WTC11 (cell line): ENCODE data around the gene TSPAN9. TPM values are rescaled to one million over a fixed set of nuclear protein-coding genes. Genes with fewer than 3 reads are reported as not detected.

Source experiments
- ATAC-seq: fragments of 200-7000 bp; cut with Tn5 transposase; 2 replicates; pipeline ENCODE4 v1.10.0; 2021; ENCODE audit warnings: mild to moderate bottlenecking, moderate library complexity
- CTCF ChIA-PET: fragments of 300-600 bp; sonication (Branson Sonifier 250); formaldehyde crosslinking; loops from one replicate; lab custom pipeline; 2021; ENCODE audit warnings: antibody characterized with exemption; lab: Charles Lee
- POLR2A ChIA-PET: fragments of 350-600 bp; sonication (Branson Sonifier 250); formaldehyde crosslinking; loops from one replicate; lab custom pipeline; 2021; ENCODE audit warnings: antibody characterized with exemption; lab: Charles Lee
- DNase-seq: peaks from one replicate; pipeline ENCODE4 v3.0.0; 2021; ENCODE audit warnings: low spot score
- H3K27ac Mint-ChIP-seq: 2 replicates; pipeline ENCODE4 v1.8.0; 2021; ENCODE audit warnings: mixed read lengths
- H3K27me3 Mint-ChIP-seq: 2 replicates; pipeline ENCODE4 v1.8.0; 2021; ENCODE audit warnings: low read depth, mild to moderate bottlenecking, moderate library complexity, mixed read lengths
- H3K36me3 Mint-ChIP-seq: 2 replicates; pipeline ENCODE4 v1.8.0; 2021; ENCODE audit warnings: mixed read lengths
- H3K4me1 Mint-ChIP-seq: 2 replicates; pipeline ENCODE4 v1.8.0; 2022; ENCODE audit warnings: mixed read lengths
- H3K4me3 Mint-ChIP-seq: 2 replicates; pipeline ENCODE4 v1.8.0; 2021; ENCODE audit warnings: mild to moderate bottlenecking, moderate library complexity, mixed read lengths
- H3K9me3 Mint-ChIP-seq: 2 replicates; pipeline ENCODE4 v1.8.0; 2021; ENCODE audit warnings: mixed read lengths
- CREM ChIP-seq: sonication (generic); formaldehyde crosslinking; IDR thresholded peaks from 2 replicates; pipeline ENCODE4 v1.8.1; 2022; ENCODE audit warnings: mild to moderate bottlenecking, missing genetic modification reagents, moderate library complexity
- RORB ChIP-seq: fragments of 250-450 bp; sonication (Bioruptor Pico); IDR thresholded peaks from 2 replicates; pipeline ENCODE4 v1.9.0; 2021; ENCODE audit warnings: mild to moderate bottlenecking
- ZNF138 ChIP-seq: sonication (generic); formaldehyde crosslinking; conservative IDR thresholded peaks from 2 replicates; pipeline ENCODE4 v1.8.1; 2022; ENCODE audit warnings: mild to moderate bottlenecking, moderate library complexity, missing genetic modification reagents
- ZNF219 ChIP-seq: sonication (generic); formaldehyde crosslinking; IDR thresholded peaks from 2 replicates; pipeline ENCODE4 v1.8.0; 2023; ENCODE audit warnings: missing genetic modification reagents, mild to moderate bottlenecking, borderline replicate concordance
- total RNA-seq: library from RNA; stranded (reverse); gene quantifications from 3 replicates; pipeline ENCODE4 v1.2.3, GENCODE V29; 2021
- TF ChIP-seq, protein P1 (sequence below): fragments of 250-450 bp; sonication (Bioruptor Pico); IDR thresholded peaks from 2 replicates; pipeline ENCODE4 v1.9.0; 2021; ENCODE audit warnings: mild to moderate bottlenecking
- TF ChIP-seq, protein P2 (sequence below): sonication (generic); formaldehyde crosslinking; IDR thresholded peaks from 2 replicates; pipeline ENCODE4 v1.8.1; 2023; ENCODE audit warnings: mild to moderate bottlenecking, missing genetic modification reagents
- TF ChIP-seq, protein P3 (sequence below): sonication (generic); formaldehyde crosslinking; IDR thresholded peaks from 2 replicates; pipeline ENCODE4 v1.8.0; 2023; ENCODE audit warnings: missing genetic modification reagents
- TF ChIP-seq, protein P4 (sequence below): sonication (generic); formaldehyde crosslinking; conservative IDR thresholded peaks from 2 replicates; pipeline ENCODE4 v1.8.1; 2023; ENCODE audit warnings: mild to moderate bottlenecking, low read depth, missing genetic modification reagents, moderate library complexity
- TF ChIP-seq, protein P5 (sequence below): sonication (generic); formaldehyde crosslinking; IDR thresholded peaks from 2 replicates; pipeline ENCODE4 v1.8.1; 2022; ENCODE audit warnings: mild to moderate bottlenecking, moderate library complexity, missing genetic modification reagents
- TF ChIP-seq, protein P6 (sequence below): sonication (generic); formaldehyde crosslinking; IDR thresholded peaks from 2 replicates; pipeline ENCODE4 v1.8.1; 2023; ENCODE audit warnings: mild to moderate bottlenecking, missing genetic modification reagents

The TSPAN9 gene
- total RNA-seq, 1 experiment from 2014 or later: 27.6 TPM

DNA sequence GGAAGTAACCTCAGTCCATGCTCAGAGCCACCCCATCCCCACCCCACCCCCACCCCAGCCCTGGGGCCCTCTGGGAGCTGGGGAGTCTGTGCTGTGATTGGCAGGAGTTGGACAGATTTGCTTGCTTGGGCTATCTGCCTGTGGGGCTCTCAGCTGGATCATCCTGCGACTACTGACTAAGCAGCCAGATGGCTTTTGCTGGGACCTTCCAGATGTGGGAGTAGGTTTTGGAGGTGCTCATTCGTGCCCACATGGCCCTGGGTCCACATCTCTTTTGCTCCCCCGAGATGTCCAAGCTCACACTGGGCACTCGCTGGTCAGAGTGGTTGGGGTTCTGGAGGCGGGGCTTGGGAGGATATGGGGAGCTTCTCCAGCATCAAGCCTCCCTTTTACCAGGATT, 138.9 kb downstream of the TSPAN9 start (continued):
- TF ChIP-seq, protein P1, sequence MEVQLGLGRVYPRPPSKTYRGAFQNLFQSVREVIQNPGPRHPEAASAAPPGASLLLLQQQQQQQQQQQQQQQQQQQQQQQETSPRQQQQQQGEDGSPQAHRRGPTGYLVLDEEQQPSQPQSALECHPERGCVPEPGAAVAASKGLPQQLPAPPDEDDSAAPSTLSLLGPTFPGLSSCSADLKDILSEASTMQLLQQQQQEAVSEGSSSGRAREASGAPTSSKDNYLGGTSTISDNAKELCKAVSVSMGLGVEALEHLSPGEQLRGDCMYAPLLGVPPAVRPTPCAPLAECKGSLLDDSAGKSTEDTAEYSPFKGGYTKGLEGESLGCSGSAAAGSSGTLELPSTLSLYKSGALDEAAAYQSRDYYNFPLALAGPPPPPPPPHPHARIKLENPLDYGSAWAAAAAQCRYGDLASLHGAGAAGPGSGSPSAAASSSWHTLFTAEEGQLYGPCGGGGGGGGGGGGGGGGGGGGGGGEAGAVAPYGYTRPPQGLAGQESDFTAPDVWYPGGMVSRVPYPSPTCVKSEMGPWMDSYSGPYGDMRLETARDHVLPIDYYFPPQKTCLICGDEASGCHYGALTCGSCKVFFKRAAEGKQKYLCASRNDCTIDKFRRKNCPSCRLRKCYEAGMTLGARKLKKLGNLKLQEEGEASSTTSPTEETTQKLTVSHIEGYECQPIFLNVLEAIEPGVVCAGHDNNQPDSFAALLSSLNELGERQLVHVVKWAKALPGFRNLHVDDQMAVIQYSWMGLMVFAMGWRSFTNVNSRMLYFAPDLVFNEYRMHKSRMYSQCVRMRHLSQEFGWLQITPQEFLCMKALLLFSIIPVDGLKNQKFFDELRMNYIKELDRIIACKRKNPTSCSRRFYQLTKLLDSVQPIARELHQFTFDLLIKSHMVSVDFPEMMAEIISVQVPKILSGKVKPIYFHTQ (CRISPR knock-in tag): no peak
- TF ChIP-seq, all 79 proteins: peak for 0

DNA sequence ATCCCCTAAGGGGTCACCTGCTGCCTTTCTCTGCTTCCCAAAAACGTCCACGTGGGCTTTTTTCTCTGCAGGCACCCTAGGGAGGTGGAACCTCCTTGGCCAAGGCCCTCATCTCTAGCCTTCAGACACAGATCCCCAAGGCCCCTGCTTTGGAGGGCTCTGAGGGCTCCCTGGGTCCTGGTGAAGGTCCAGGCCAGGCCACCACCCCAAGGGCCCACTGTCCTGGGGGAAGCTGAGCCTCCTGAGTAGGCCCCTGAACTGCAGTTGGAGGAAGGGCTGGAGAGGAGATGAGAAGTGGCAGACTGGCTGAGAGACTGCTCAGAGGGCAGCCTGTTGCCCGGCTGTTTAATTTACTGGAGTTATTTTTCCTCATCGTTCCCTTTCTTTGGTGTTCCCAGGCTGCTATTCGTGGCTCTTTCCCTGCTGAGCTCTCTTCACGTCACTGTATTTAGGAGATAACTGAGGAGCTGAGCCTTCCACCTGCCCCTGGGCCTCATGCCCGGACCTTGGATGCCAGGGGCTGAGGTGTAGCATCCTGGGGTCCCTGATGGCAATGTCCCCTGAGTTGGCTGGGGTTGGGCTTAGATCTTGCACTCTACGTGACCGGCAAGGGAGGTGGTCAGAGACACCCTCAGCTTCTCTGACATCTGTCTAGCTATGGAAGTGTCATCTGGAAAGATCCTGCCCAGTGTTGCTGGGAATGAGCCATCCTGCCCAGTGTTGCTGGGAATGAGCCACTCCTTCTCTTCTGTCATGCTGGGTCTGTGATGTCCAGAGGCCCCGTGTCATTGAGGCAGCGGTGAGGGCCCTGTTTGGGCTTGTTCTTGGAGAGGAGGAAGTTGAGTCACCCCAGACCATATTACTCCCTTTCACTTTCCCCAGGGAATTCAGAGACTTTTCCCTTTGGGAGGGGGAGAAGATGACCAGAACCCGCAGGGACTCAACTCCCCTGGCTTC, 139.8 kb downstream of the TSPAN9 start:
- no peaks in the 10 kb centered on the region for H3K9me3 Mint-ChIP-seq
- DNase-seq: no peak
- no peak for ATAC-seq
- H3K36me3 Mint-ChIP-seq: no peaks in the 10 kb centered on the region
- H3K4me1 Mint-ChIP-seq: peaks cover 31% of the 10 kb centered on the region
- H3K27ac Mint-ChIP-seq: peak overlapping the region; percentile 17; the same call in 1 of the 2 replicates
- CTCF ChIA-PET: interaction anchor here (1.2 to 4.3 kb wide), 3 partner anchors 9 to 58 kb away, joined by 5 to 26 read pairs (median 6); no protein-coding TSS in a partner anchor
- POLR2A ChIA-PET: no interaction called here
- no peak overlapping the region for H3K4me3 Mint-ChIP-seq
- no peak for TF ChIP-seq CREM (CRISPR knock-in tag)
- TF ChIP-seq, protein P2, sequence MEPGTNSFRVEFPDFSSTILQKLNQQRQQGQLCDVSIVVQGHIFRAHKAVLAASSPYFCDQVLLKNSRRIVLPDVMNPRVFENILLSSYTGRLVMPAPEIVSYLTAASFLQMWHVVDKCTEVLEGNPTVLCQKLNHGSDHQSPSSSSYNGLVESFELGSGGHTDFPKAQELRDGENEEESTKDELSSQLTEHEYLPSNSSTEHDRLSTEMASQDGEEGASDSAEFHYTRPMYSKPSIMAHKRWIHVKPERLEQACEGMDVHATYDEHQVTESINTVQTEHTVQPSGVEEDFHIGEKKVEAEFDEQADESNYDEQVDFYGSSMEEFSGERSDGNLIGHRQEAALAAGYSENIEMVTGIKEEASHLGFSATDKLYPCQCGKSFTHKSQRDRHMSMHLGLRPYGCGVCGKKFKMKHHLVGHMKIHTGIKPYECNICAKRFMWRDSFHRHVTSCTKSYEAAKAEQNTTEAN (CRISPR knock-in tag): no peak
- TF ChIP-seq ZNF219 (CRISPR knock-in tag): no peak
- TF ChIP-seq, protein P3, sequence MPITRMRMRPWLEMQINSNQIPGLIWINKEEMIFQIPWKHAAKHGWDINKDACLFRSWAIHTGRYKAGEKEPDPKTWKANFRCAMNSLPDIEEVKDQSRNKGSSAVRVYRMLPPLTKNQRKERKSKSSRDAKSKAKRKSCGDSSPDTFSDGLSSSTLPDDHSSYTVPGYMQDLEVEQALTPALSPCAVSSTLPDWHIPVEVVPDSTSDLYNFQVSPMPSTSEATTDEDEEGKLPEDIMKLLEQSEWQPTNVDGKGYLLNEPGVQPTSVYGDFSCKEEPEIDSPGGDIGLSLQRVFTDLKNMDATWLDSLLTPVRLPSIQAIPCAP (CRISPR knock-in tag): no peak
- TF ChIP-seq, protein P4, sequence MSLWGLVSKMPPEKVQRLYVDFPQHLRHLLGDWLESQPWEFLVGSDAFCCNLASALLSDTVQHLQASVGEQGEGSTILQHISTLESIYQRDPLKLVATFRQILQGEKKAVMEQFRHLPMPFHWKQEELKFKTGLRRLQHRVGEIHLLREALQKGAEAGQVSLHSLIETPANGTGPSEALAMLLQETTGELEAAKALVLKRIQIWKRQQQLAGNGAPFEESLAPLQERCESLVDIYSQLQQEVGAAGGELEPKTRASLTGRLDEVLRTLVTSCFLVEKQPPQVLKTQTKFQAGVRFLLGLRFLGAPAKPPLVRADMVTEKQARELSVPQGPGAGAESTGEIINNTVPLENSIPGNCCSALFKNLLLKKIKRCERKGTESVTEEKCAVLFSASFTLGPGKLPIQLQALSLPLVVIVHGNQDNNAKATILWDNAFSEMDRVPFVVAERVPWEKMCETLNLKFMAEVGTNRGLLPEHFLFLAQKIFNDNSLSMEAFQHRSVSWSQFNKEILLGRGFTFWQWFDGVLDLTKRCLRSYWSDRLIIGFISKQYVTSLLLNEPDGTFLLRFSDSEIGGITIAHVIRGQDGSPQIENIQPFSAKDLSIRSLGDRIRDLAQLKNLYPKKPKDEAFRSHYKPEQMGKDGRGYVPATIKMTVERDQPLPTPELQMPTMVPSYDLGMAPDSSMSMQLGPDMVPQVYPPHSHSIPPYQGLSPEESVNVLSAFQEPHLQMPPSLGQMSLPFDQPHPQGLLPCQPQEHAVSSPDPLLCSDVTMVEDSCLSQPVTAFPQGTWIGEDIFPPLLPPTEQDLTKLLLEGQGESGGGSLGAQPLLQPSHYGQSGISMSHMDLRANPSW (CRISPR knock-in tag): no peak
- TF ChIP-seq, protein P5, sequence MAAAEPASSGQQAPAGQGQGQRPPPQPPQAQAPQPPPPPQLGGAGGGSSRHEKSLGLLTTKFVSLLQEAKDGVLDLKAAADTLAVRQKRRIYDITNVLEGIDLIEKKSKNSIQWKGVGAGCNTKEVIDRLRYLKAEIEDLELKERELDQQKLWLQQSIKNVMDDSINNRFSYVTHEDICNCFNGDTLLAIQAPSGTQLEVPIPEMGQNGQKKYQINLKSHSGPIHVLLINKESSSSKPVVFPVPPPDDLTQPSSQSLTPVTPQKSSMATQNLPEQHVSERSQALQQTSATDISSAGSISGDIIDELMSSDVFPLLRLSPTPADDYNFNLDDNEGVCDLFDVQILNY (CRISPR knock-in tag): no peak
- no peak for TF ChIP-seq RORB (CRISPR knock-in tag)
- no peak for TF ChIP-seq ZNF138 (CRISPR knock-in tag)
- TF ChIP-seq, protein P6, sequence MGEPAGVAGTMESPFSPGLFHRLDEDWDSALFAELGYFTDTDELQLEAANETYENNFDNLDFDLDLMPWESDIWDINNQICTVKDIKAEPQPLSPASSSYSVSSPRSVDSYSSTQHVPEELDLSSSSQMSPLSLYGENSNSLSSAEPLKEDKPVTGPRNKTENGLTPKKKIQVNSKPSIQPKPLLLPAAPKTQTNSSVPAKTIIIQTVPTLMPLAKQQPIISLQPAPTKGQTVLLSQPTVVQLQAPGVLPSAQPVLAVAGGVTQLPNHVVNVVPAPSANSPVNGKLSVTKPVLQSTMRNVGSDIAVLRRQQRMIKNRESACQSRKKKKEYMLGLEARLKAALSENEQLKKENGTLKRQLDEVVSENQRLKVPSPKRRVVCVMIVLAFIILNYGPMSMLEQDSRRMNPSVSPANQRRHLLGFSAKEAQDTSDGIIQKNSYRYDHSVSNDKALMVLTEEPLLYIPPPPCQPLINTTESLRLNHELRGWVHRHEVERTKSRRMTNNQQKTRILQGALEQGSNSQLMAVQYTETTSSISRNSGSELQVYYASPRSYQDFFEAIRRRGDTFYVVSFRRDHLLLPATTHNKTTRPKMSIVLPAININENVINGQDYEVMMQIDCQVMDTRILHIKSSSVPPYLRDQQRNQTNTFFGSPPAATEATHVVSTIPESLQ (CRISPR knock-in tag): no peak
- H3K27me3 Mint-ChIP-seq: no peaks in the 10 kb centered on the region; the same call in 1 of the 2 replicates
